Panc1 (cell line): ENCODE data around the gene PEPD.

Source experiments
- POLR2AphosphoS5 ChIP-seq: IDR thresholded peaks from 2 replicates; pipeline ENCODE4 v1.6.1; 2012; ENCODE audit warnings: mild to moderate bottlenecking, low read depth, low read length, moderate library complexity
- TF ChIP-seq, protein P1 (sequence below): fragments of 450-650 bp; IDR thresholded peaks from 2 replicates; pipeline ENCODE4 v1.5.1; 2017; ENCODE audit warnings: mild to moderate bottlenecking

DNA sequence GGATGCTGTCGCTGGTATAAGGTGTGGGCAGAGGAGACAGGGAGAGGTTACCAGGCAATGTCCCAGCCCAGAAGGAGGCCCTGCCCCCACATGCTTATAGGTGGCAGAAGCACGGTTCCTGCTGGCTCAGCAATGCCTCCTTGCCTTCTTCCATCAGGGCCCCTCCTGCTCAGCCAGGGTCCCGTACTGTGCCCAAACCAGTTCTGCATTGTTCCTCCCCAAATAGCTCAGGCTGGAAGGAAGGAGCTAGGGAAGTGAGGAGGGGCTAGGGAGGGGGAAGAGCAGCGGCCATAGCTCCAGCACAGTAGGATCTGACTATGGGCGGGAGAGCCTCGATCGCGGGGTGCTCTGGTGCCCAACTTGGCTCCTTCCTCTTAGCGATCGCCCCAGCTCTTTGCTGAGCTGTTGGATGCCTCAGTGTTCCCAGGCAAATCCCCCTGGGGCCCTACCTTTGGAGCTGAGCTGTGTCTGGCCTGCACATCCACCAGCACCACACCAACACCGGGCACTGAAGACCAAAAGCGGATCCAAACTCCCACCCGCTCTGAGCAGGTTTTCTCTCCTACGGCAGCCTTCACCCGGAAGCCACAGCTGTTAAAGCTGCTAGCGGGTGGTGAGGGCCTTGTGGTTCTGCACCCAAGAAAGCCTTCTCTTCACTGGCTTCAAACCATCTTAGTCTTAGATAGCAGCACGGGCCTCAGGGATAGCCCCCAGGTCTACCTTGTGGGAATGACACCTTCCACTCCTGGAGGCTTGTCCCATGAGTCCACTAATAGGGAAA, 32.1 kb upstream of the PEPD start:
- TF ChIP-seq, protein P1, sequence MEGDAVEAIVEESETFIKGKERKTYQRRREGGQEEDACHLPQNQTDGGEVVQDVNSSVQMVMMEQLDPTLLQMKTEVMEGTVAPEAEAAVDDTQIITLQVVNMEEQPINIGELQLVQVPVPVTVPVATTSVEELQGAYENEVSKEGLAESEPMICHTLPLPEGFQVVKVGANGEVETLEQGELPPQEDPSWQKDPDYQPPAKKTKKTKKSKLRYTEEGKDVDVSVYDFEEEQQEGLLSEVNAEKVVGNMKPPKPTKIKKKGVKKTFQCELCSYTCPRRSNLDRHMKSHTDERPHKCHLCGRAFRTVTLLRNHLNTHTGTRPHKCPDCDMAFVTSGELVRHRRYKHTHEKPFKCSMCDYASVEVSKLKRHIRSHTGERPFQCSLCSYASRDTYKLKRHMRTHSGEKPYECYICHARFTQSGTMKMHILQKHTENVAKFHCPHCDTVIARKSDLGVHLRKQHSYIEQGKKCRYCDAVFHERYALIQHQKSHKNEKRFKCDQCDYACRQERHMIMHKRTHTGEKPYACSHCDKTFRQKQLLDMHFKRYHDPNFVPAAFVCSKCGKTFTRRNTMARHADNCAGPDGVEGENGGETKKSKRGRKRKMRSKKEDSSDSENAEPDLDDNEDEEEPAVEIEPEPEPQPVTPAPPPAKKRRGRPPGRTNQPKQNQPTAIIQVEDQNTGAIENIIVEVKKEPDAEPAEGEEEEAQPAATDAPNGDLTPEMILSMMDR, result no peak
- no peak for TF ChIP-seq POLR2AphosphoS5
